GM18508 (cell line): Measurements from ENCODE around the gene HBA2.
"Not testable (repeated sequence)": the region's sequence is repeated elsewhere in the genome, so short reads cannot be mapped to it uniquely, and the experiment has no call there.

Experiments used
- ATAC-seq: cut with Tn5 transposase; IDR thresholded peaks from one replicate; pipeline ENCODE4 v1.9.1; 2021; ENCODE audit warnings: moderate number of reproducible peaks; ENCODE audit not compliant: insufficient read depth, unreplicated experiment

HBA2 gene

DNA sequence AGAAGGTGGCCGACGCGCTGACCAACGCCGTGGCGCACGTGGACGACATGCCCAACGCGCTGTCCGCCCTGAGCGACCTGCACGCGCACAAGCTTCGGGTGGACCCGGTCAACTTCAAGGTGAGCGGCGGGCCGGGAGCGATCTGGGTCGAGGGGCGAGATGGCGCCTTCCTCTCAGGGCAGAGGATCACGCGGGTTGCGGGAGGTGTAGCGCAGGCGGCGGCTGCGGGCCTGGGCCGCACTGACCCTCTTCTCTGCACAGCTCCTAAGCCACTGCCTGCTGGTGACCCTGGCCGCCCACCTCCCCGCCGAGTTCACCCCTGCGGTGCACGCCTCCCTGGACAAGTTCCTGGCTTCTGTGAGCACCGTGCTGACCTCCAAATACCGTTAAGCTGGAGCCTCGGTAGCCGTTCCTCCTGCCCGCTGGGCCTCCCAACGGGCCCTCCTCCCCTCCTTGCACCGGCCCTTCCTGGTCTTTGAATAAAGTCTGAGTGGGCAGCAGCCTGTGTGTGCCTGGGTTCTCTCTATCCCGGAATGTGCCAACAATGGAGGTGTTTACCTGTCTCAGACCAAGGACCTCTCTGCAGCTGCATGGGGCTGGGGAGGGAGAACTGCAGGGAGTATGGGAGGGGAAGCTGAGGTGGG, 657 bp downstream of the HBA2 start:
- ATAC-seq, result not testable (repeated sequence)

DNA sequence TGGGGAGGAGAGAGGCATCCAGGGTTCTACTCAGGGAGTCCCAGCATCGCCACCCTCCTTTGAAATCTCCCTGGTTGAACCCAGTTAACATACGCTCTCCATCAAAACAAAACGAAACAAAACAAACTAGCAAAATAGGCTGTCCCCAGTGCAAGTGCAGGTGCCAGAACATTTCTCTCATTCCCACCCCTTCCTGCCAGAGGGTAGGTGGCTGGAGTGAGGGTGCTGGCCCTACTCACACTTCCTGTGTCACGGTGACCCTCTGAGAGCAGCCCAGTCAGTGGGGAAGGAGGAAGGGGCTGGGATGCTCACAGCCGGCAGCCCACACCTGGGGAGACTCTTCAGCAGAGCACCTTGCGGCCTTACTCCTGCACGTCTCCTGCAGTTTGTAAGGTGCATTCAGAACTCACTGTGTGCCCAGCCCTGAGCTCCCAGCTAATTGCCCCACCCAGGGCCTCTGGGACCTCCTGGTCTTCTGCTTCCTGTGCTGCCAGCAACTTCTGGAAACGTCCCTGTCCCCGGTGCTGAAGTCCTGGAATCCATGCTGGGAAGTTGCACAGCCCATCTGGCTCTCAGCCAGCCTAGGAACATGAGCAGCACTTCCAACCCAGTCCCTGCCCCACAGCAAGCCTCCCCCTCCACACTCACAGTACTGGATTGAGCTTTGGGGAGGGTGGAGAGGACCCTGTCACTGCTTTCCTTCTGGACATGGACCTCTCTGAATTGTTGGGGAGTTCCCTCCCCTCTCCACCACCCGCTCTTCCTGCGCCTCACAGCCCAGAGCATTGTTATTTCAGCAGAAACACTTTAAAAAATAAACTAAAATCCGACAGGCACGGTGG, 1.5 kb downstream of the HBA2 start:
- ATAC-seq, result not testable (repeated sequence)

- no peak for ATAC-seq
Observed at GRCh38 chr16:175011-175949, 2.6 kb downstream of the HBA2 start.

DNA sequence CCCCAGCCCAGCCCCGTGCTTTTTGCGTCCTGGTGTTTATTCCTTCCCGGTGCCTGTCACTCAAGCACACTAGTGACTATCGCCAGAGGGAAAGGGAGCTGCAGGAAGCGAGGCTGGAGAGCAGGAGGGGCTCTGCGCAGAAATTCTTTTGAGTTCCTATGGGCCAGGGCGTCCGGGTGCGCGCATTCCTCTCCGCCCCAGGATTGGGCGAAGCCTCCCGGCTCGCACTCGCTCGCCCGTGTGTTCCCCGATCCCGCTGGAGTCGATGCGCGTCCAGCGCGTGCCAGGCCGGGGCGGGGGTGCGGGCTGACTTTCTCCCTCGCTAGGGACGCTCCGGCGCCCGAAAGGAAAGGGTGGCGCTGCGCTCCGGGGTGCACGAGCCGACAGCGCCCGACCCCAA, 3.3 kb downstream of the HBA2 start:
- not testable (repeated sequence) for ATAC-seq

- not testable (repeated sequence) for ATAC-seq
Observed at GRCh38 chr16:176477-177382, 4.1 kb downstream of the HBA2 start, which contains the start of gene HBA1. Gene HBA1 (plus strand): TSS chr16:176680. CDS start chr16:176717, 37 bp downstream.

- no peak for ATAC-seq
Observed at GRCh38 chr16:177394-177822, 4.7 kb downstream of the HBA2 start.

DNA sequence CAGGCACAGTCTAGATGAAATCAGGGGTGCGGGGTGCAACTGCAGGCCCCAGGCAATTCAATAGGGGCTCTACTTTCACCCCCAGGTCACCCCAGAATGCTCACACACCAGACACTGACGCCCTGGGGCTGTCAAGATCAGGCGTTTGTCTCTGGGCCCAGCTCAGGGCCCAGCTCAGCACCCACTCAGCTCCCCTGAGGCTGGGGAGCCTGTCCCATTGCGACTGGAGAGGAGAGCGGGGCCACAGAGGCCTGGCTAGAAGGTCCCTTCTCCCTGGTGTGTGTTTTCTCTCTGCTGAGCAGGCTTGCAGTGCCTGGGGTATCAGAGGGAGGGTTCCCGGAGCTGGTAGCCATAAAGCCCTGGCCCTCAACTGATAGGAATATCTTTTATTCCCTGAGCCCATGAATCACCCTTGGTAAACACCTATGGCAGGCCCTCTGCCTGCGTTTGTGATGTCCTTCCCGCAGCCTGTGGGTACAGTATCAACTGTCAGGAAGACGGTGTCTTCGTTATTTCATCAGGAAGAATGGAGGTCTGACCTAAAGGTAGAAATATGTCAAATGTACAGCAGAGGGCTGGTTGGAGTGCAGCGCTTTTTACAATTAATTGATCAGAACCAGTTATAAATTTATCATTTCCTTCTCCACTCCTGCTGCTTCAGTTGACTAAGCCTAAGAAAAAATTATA, 5.4 kb downstream of the HBA2 start:
- ATAC-seq, result no peak

DNA sequence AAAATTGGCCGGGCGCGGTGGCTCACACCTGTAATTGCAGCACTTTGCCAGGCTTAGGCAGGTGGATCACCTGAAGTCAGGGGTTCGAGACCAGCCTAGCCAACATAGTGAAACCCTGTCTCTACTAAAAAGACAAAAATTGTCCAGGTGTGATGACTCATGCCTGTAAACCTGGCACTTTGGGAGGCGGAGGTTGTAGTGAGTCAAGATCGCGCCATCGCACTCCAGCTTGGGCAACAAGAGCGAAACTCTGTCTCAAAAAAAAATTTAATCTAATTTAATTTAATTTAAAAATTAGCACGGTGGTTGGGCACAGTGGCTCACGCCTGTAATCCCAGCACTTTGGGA, 6.0 kb downstream of the HBA2 start:
- ATAC-seq, result no peak

DNA sequence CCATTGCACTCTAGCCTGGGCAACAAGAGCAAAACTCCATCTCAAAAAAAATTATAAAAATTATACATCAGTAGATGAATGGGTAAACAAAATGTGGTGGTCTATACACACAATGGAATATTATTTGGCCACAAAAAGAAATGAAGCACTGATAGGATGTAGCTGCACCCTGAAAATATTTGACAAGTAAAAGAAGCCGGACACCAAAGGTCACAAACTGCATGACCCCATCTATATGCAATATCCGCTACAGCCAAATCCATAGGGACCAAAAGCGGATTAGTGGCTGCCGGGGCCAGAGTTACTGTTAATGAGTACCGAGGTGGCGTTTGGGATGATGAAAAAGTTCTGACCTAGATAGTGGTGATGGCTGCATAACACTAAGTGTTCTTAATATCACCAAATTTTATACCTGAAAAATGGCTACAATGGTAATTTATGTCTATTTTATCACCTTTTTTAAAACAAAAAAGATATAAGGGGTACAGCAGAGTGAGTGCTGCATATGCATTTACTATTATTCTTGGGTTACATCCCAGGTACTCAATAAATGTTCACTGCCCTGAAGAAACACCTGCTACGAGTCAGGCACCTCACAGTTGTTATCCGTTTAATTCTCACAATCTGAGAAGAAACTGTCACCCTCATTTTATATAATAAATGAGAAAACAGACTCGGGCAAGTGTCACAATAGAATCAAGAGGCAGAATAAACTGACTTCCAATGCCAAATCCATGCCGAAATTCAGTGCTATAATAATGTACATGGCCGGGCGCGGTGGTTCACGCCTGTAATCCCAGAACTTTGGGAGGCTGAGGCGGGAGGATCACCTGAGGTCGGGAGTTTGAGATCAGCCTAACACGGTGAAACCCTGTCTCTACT, 6.8 kb downstream of the HBA2 start:
- ATAC-seq, result no peak

DNA sequence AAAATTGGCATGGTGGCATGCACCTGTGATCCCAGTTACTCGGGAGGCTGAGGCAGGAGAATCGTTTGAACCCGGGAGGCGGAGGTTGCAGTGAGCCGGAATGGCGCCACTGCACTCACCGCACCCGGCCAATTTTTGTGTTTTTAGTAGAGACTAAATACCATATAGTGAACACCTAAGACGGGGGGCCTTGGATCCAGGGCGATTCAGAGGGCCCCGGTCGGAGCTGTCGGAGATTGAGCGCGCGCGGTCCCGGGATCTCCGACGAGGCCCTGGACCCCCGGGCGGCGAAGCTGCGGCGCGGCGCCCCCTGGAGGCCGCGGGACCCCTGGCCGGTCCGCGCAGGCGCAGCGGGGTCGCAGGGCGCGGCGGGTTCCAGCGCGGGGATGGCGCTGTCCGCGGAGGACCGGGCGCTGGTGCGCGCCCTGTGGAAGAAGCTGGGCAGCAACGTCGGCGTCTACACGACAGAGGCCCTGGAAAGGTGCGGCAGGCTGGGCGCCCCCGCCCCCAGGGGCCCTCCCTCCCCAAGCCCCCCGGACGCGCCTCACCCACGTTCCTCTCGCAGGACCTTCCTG, 7.5 kb downstream of the HBA2 start, which contains the start of gene HBQ1:
TSS of gene HBQ1 (plus strand) at position 359 of the 575 bp plus-strand sequence. CDS start at position 387, 28 bp downstream.
- ATAC-seq, result no peak

DNA sequence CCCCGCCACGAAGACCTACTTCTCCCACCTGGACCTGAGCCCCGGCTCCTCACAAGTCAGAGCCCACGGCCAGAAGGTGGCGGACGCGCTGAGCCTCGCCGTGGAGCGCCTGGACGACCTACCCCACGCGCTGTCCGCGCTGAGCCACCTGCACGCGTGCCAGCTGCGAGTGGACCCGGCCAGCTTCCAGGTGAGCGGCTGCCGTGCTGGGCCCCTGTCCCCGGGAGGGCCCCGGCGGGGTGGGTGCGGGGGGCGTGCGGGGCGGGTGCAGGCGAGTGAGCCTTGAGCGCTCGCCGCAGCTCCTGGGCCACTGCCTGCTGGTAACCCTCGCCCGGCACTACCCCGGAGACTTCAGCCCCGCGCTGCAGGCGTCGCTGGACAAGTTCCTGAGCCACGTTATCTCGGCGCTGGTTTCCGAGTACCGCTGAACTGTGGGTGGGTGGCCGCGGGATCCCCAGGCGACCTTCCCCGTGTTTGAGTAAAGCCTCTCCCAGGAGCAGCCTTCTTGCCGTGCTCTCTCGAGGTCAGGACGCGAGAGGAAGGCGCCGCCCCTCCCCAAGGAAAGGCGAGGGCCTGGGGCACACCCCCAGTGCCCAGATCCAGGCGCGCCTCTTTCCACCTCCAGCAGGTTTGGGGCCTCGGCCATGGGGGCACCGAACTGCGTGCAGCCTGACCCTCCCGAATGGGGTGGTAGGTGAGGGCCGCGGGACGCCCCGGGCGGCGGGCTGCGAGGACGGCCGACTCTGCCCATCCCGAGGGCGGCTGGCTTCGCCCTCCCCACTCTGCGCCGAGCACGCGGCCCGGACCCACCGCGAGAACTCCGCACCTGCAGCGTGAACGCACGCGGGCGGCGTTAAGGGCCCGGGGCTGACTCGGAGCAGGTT, 8.2 kb downstream of the HBA2 start:
- no peak for ATAC-seq

- ATAC-seq, result no peak
Observed at GRCh38 chr16:181565-182021, 8.9 kb downstream of the HBA2 start.

DNA sequence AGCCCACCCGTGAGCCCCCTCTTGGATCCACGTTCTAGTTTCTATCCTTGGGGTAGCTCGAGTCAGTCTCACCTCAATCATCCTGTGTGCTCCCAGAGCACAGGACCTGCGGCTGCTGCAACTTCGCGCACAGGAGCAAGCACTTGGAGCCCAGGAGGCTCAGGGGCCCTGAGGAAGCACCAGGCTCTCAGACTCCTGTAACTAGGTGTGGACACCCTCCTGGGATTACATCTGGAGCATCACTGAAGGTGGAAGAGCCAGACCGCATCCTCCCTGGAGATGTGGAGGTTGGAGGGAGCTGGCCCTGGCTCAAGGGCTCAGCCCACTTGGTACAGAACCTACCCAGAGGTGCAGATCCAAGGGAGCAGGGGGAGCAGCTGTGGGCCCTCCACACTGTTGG, 10.3 kb downstream of the HBA2 start:
- ATAC-seq, result no peak

- ATAC-seq, result no peak
Observed at GRCh38 chr16:185213-185612, 12.5 kb downstream of the HBA2 start.

- ATAC-seq, result no peak
Observed at GRCh38 chr16:185691-186090, 13.0 kb downstream of the HBA2 start.

DNA sequence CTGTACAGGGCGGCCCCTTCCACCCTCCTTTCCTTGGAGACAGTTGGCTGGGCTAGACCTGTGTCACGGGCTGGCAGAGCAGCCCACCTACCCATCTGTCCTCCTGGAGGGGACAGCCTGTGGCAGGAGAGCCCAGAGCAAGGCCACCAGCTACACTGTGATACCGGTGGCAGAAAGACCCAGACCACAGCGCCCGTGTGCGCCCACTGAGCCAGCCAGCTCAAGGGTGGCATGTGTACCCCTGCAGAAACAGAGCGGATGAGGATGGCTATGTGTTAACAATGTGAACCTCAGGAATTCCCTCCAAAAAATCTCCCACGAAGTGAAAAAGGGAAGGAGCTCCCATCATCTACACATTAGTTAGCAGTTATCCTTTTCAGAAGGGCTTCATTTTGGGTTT, 14.7 kb downstream of the HBA2 start:
- no peak for ATAC-seq

- ATAC-seq, result no peak
Observed at GRCh38 chr16:188674-189073, 16.0 kb downstream of the HBA2 start.
